Spinal cord (tissue), 10 donors: ENCODE results near the gene OLFML2B. TPM values are rescaled to one million over a fixed set of nuclear protein-coding genes. Genes with fewer than 3 reads are reported as not detected.
A peak's percentile ranks its signal among the peaks of the same experiment; 100 is the strongest.

Experiments
- DNase-seq, 6 donors: peaks; one replicate each; pipeline versions ENCODE4 v3.0.0 to v3.0.0-alpha.2; 2013 to 2015; ENCODE audit warnings: low spot score in 6 of 6, low read depth in 4 of 6
- H3K27ac ChIP-seq: one replicate; pipeline ENCODE4 v1.5.1; 2013; ENCODE audit warnings: low read depth, low read length, control low read depth
- H3K27me3 ChIP-seq: one replicate; pipeline ENCODE4 v1.6.1; 2013; ENCODE audit warnings: low read length; ENCODE audit not compliant: control insufficient read depth, insufficient read depth
- H3K36me3 ChIP-seq: one replicate; pipeline ENCODE4 v1.6.1; 2013; ENCODE audit warnings: low read length; ENCODE audit not compliant: control insufficient read depth, insufficient read depth
- H3K4me1 ChIP-seq: one replicate; pipeline ENCODE4 v1.6.1; 2013; ENCODE audit warnings: low read length; ENCODE audit not compliant: control insufficient read depth, insufficient read depth
- H3K4me3 ChIP-seq: one replicate; pipeline ENCODE4 v1.5.1; 2013; ENCODE audit warnings: low read depth, low read length, control low read depth
- H3K9me3 ChIP-seq: one replicate; pipeline ENCODE4 v1.6.1; 2013; ENCODE audit warnings: low read length; ENCODE audit not compliant: control insufficient read depth, insufficient read depth
- WGBS: methylation state at CpG from one replicate; pipeline ENCODE4 v1.1.5; 2013; ENCODE audit warnings: missing lambda C conversion rate; ENCODE audit not compliant: insufficient coverage; 5-methylcytosine and 5-hydroxymethylcytosine counted together
- polyA plus RNA-seq, 2 donors: library from polyadenylated mRNA; unstranded; fragments of 120-200 nt; gene quantifications; one replicate each; pipeline ENCODE4 v1.2.1, GENCODE V29; 2013; ENCODE audit not compliant: insufficient read length in 2 of 2
- total RNA-seq, 2 donors: library from RNA; depleted of rRNA in 1 of 2; stranded (reverse); fragments of 120-200 nt in 1 of 2; fragments of >200 nt in 1 of 2; gene quantifications; one replicate each; pipeline versions ENCODE4 v1.2.3 to v1.2.4, GENCODE V29; 2013 to 2014
- donor health status: healthy.

Gene OLFML2B
- total and polyA plus RNA-seq, 4 donors, result 13.7 to 64.5 (median 25.2) TPM

GRCh38 chr1:161989108-161989507 is 34.6 kb downstream of the OLFML2B start:
- H3K9me3 ChIP-seq, result peaks cover 8% of the 10 kb centered on the region
- DNase-seq, result no peak
- H3K27me3 ChIP-seq, result no peaks in the 10 kb centered on the region
- H3K4me1 ChIP-seq, result peaks cover 29% of the 10 kb centered on the region
- H3K36me3 ChIP-seq, result no peaks in the 10 kb centered on the region
- H3K4me3 ChIP-seq, result no peak overlapping the region
- no peak overlapping the region for H3K27ac ChIP-seq

GRCh38 chr1:161988413-161988812 is 35.3 kb downstream of the OLFML2B start:
- Histone ChIP-seq H3K27ac (no peak overlapping the region), H3K4me3 (no peak overlapping the region), H3K4me1 (peaks cover 22% of the 10 kb centered on the region), H3K36me3 (no peaks in the 10 kb centered on the region), H3K9me3 (peaks cover 8% of the 10 kb centered on the region), H3K27me3 (no peaks in the 10 kb centered on the region)
- DNase-seq, result no peak
- 64% methylated on average over 4 of the region's 5 CpGs for WGBS

- no peak overlapping the region for H3K27ac ChIP-seq
- 75% methylated on average over 5 of the region's 5 CpGs for WGBS
- H3K36me3 ChIP-seq, result no peaks in the 10 kb centered on the region
Observed at GRCh38 chr1:161987872-161988271, 35.8 kb downstream of the OLFML2B start.

GRCh38 chr1:161987303-161987702 is 36.4 kb downstream of the OLFML2B start:
- Histone ChIP-seq H3K36me3 (no peaks in the 10 kb centered on the region), H3K27me3 (no peaks in the 10 kb centered on the region), H3K4me3 (no peak overlapping the region), H3K4me1 (peaks cover 18% of the 10 kb centered on the region), H3K9me3 (peaks cover 8% of the 10 kb centered on the region), H3K27ac (no peak overlapping the region)
- no peak for DNase-seq
- 88% methylated on average over 1 of the region's 1 CpG for WGBS

More at GRCh38 chr1:161987872-161988271, 35.8 kb downstream of the OLFML2B start:
- H3K27me3 ChIP-seq, result no peaks in the 10 kb centered on the region
- peaks cover 8% of the 10 kb centered on the region for H3K9me3 ChIP-seq
- no peak for DNase-seq
- H3K4me3 ChIP-seq, result no peak overlapping the region
- H3K4me1 ChIP-seq, result peaks cover 18% of the 10 kb centered on the region

GRCh38 chr1:161986328-161986727 is 37.3 kb downstream of the OLFML2B start:
- Histone ChIP-seq H3K27me3 (no peaks in the 10 kb centered on the region), H3K4me1 (peaks cover 18% of the 10 kb centered on the region), H3K9me3 (peaks cover 6% of the 10 kb centered on the region), H3K36me3 (no peaks in the 10 kb centered on the region), H3K4me3 (no peak overlapping the region), H3K27ac (no peak overlapping the region)
- DNase-seq, result peak in 3 of 6 donors; percentile 20 to 68 (median 62)
- 50% methylated on average over 1 of the region's 4 CpGs for WGBS

GRCh38 chr1:161985301-161985822 is 38.3 kb downstream of the OLFML2B start:
- Histone ChIP-seq H3K27ac (no peak overlapping the region), H3K36me3 (no peaks in the 10 kb centered on the region), H3K4me1 (peaks cover 18% of the 10 kb centered on the region), H3K9me3 (peaks cover 6% of the 10 kb centered on the region), H3K27me3 (no peaks in the 10 kb centered on the region), H3K4me3 (no peak overlapping the region)
- WGBS, result 91% methylated on average over 4 of the region's 5 CpGs
- no peak for DNase-seq

GRCh38 chr1:161983725-161984124 is 39.9 kb downstream of the OLFML2B start:
- no peaks in the 10 kb centered on the region for H3K27me3 ChIP-seq
- H3K4me3 ChIP-seq, result no peak overlapping the region
- peaks cover 18% of the 10 kb centered on the region for H3K4me1 ChIP-seq
- WGBS, result 96% methylated on average over 22 of the region's 22 CpGs
- no peak overlapping the region for H3K27ac ChIP-seq
- H3K9me3 ChIP-seq, result peaks cover 6% of the 10 kb centered on the region
- DNase-seq, result no peak
- no peaks in the 10 kb centered on the region for H3K36me3 ChIP-seq

GRCh38 chr1:161982917-161983316 is 40.8 kb downstream of the OLFML2B start:
- H3K9me3 ChIP-seq, result peaks cover 6% of the 10 kb centered on the region
- H3K36me3 ChIP-seq, result no peaks in the 10 kb centered on the region
- no peak overlapping the region for H3K27ac ChIP-seq
- no peak overlapping the region for H3K4me3 ChIP-seq
- no peak for DNase-seq
- peaks cover 18% of the 10 kb centered on the region for H3K4me1 ChIP-seq
- H3K27me3 ChIP-seq, result no peaks in the 10 kb centered on the region
- WGBS, result no CpG with 5 or more reads among the region's 9 CpGs

GRCh38 chr1:161982507-161982895 is 41.2 kb downstream of the OLFML2B start:
- WGBS, result 71% methylated on average over 2 of the region's 5 CpGs
- Histone ChIP-seq H3K27me3 (no peaks in the 10 kb centered on the region), H3K9me3 (peaks cover 5% of the 10 kb centered on the region), H3K36me3 (no peaks in the 10 kb centered on the region), H3K27ac (no peak overlapping the region), H3K4me1 (peaks cover 18% of the 10 kb centered on the region), H3K4me3 (no peak overlapping the region)
- no peak for DNase-seq

- H3K36me3 ChIP-seq, result no peaks in the 10 kb centered on the region
- no peaks in the 10 kb centered on the region for H3K27me3 ChIP-seq
- H3K27ac ChIP-seq, result no peak overlapping the region
- H3K4me3 ChIP-seq, result no peak overlapping the region
- 94% methylated on average over 5 of the region's 11 CpGs for WGBS
- H3K4me1 ChIP-seq, result peaks cover 16% of the 10 kb centered on the region
- DNase-seq, result no peak
- no peaks in the 10 kb centered on the region for H3K9me3 ChIP-seq
Observed at GRCh38 chr1:161981735-161982506, 41.7 kb downstream of the OLFML2B start.
